ENCODE results near the gene SENP5. TPM values are rescaled to one million over a fixed set of nuclear protein-coding genes. Genes with fewer than 3 reads are reported as not detected.

SENP5 gene
- total and polyA plus RNA-seq, 4 donors: 3.9 to 26.9 (median 14.3) TPM

- TF ChIP-seq RXRA (IDR thresholded peaks at IDR 0.05): no peak
- TF ChIP-seq ZBTB33 (IDR thresholded peaks at IDR 0.05): no peak
- no peak for TF ChIP-seq CTCF (IDR thresholded peaks at IDR 0.05; ENCODE audit: low read depth, low read length, missing input control)
- H3K9me3 ChIP-seq (ENCODE audit: control insufficient read depth in 4 of 4, low read length in 3 of 4): no peaks in the 10 kb centered on the region
- H3K27ac ChIP-seq (ENCODE audit: low read depth in 1 of 2, low read length in 2 of 2): no peak overlapping the region
- 57% methylated on average over 22 of the region's 22 CpGs for WGBS
- H3K9ac ChIP-seq (ENCODE audit: low read depth in 1 of 2, low read length in 2 of 2): no peak overlapping the region
- no peak overlapping the region for H3K4me3 ChIP-seq (ENCODE audit: low read depth in 1 of 3, low read length in 3 of 3)
- H3K27me3 ChIP-seq (ENCODE audit: control insufficient read depth in 4 of 4, insufficient read depth in 4 of 4, low read length in 3 of 4): no peaks in the 10 kb centered on the region
- peaks cover 0 to 6% (median 3%) of the 10 kb centered on the region in 4 donors for H3K4me1 ChIP-seq (ENCODE audit: control insufficient read depth in 4 of 4, insufficient read depth in 4 of 4, low read length in 3 of 4)
- DNase-seq (ENCODE audit: low spot score): no peak
- H3K36me3 ChIP-seq (ENCODE audit: control insufficient read depth in 4 of 4, insufficient read depth in 3 of 4, low read depth in 1 of 4, low read length in 3 of 4): peaks cover 0 to 2% (median 0%) of the 10 kb centered on the region in 4 donors
Observed at GRCh38 chr3:196948442-196949284, 80.9 kb downstream of the SENP5 start.

DNA sequence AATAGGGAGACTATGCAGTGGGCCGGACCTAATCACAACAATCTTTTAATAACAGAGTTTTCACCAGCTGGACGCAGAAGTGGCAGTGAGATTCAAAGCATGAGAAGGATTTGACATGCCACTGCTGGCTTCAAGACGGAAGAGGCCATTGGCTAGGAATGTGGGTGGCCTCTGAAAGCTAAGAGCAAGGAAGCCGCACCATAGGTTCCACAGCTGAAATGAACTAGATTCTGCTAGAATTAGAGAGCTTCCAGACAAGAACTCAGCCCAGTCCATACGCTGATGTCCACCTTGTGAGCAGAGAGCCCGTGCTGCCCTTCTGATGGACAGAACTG, 81.5 kb downstream of the SENP5 start:
- Histone ChIP-seq H3K4me3 (ENCODE audit: low read depth in 1 of 3, low read length in 3 of 3) (no peak overlapping the region), H3K36me3 (ENCODE audit: control insufficient read depth in 4 of 4, insufficient read depth in 3 of 4, low read depth in 1 of 4, low read length in 3 of 4) (peaks cover 0 to 2% (median 0%) of the 10 kb centered on the region in 4 donors), H3K9ac (ENCODE audit: low read depth in 1 of 2, low read length in 2 of 2) (no peak overlapping the region), H3K27me3 (ENCODE audit: control insufficient read depth in 4 of 4, insufficient read depth in 4 of 4, low read length in 3 of 4) (no peaks in the 10 kb centered on the region), H3K4me1 (ENCODE audit: control insufficient read depth in 4 of 4, insufficient read depth in 4 of 4, low read length in 3 of 4) (peaks cover 0 to 2% (median 0%) of the 10 kb centered on the region in 4 donors), H3K27ac (ENCODE audit: low read depth in 1 of 2, low read length in 2 of 2) (no peak overlapping the region), H3K9me3 (ENCODE audit: control insufficient read depth in 4 of 4, low read length in 3 of 4) (no peaks in the 10 kb centered on the region)
- WGBS: 92% methylated on average over 6 of the region's 6 CpGs
- no peak for TF ChIP-seq ATF3 (IDR thresholded peaks at IDR 0.05)
- TF ChIP-seq, protein P1, sequence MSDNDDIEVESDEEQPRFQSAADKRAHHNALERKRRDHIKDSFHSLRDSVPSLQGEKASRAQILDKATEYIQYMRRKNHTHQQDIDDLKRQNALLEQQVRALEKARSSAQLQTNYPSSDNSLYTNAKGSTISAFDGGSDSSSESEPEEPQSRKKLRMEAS (IDR thresholded peaks at IDR 0.05): no peak
- TF ChIP-seq RAD21 (IDR thresholded peaks at IDR 0.05): no peak
- TF ChIP-seq FOXA2 (IDR thresholded peaks at IDR 0.05): no peak
- no peak for TF ChIP-seq GABPA (IDR thresholded peaks at IDR 0.05 in 1 of 2, conservative IDR thresholded peaks at IDR 0.05 in 1 of 2)
- no peak for TF ChIP-seq YY1 (IDR thresholded peaks at IDR 0.05)
- TF ChIP-seq ZBTB33 (IDR thresholded peaks at IDR 0.05): no peak
- no peak for TF ChIP-seq FOXA1 (IDR thresholded peaks at IDR 0.05)
- no peak for TF ChIP-seq RXRA (IDR thresholded peaks at IDR 0.05)
- no peak for TF ChIP-seq HNF4A (conservative IDR thresholded peaks at IDR 0.05)
- TF ChIP-seq TAF1 (conservative IDR thresholded peaks at IDR 0.05): no peak
- TF ChIP-seq JUND (IDR thresholded peaks at IDR 0.05): no peak
- no peak for TF ChIP-seq CTCF (IDR thresholded peaks at IDR 0.05; ENCODE audit: low read depth, low read length, missing input control)
- DNase-seq (ENCODE audit: low spot score): no peak
